Body of pancreas (tissue), 4 donors: ENCODE results near the gene RPTOR.

Experiments
- POLR2A ChIP-seq, 3 donors: fragments of 450-650 bp; IDR thresholded peaks; one replicate each; pipeline ENCODE4 v1.6.1; 2016; ENCODE audit warnings: antibody characterized with exemption in 3 of 3, mild to moderate bottlenecking in 2 of 3
- TF ChIP-seq, protein P1 (sequence below), 7 experiments: fragments of 450-650 bp in 4 of 7; fragments of 200-600 bp in 3 of 7; sonication (generic) in 3 of 7; IDR thresholded peaks; one replicate each; pipeline ENCODE4 v1.5.1; 2016 to 2019; ENCODE audit warnings: antibody characterized with exemption in 7 of 7

GRCh38 chr17:80640366-80641084 is 95.9 kb downstream of the RPTOR start:
- TF ChIP-seq, protein P1, sequence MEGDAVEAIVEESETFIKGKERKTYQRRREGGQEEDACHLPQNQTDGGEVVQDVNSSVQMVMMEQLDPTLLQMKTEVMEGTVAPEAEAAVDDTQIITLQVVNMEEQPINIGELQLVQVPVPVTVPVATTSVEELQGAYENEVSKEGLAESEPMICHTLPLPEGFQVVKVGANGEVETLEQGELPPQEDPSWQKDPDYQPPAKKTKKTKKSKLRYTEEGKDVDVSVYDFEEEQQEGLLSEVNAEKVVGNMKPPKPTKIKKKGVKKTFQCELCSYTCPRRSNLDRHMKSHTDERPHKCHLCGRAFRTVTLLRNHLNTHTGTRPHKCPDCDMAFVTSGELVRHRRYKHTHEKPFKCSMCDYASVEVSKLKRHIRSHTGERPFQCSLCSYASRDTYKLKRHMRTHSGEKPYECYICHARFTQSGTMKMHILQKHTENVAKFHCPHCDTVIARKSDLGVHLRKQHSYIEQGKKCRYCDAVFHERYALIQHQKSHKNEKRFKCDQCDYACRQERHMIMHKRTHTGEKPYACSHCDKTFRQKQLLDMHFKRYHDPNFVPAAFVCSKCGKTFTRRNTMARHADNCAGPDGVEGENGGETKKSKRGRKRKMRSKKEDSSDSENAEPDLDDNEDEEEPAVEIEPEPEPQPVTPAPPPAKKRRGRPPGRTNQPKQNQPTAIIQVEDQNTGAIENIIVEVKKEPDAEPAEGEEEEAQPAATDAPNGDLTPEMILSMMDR (IDR thresholded peaks at IDR 0.05) = no peak
- no peak for TF ChIP-seq POLR2A (IDR thresholded peaks at IDR 0.05)
